Endothelial cell of umbilical vein (primary cell): ENCODE measurements around the gene KCNMA1.

Experiments
- CTCF ChIP-seq, 2 donors: IDR thresholded peaks; 1 replicate in 1 of 2; 2 replicates in 1 of 2; pipeline ENCODE4 v1.5.1; 2011; ENCODE audit warnings: low read length in 2 of 2, mild to moderate bottlenecking in 2 of 2, moderate library complexity in 2 of 2, control low read depth in 1 of 2, inconsistent platforms in 1 of 2, low read depth in 1 of 2; ENCODE audit not compliant: insufficient read depth in 1 of 2; ENCODE audit errors: extremely low read depth in 1 of 2
- EZH2 ChIP-seq: IDR thresholded peaks from 2 replicates; pipeline ENCODE4 v1.6.1; 2012; ENCODE audit warnings: borderline replicate concordance, low read depth, mild to moderate bottlenecking, moderate library complexity, low read length, inconsistent platforms; ENCODE audit not compliant: severe bottlenecking
- FOS ChIP-seq: IDR thresholded peaks from 2 replicates; pipeline ENCODE4 v1.6.1; 2011; ENCODE audit warnings: mild to moderate bottlenecking, low read length, moderate library complexity, borderline replicate concordance; ENCODE audit not compliant: insufficient read depth
- GATA2 ChIP-seq: IDR thresholded peaks from 2 replicates; pipeline ENCODE4 v1.7.0; 2011; ENCODE audit warnings: low read depth, mild to moderate bottlenecking, moderate library complexity, mixed read lengths, low read length; ENCODE audit not compliant: insufficient read length, insufficient read depth
- MYC ChIP-seq: IDR thresholded peaks from one replicate; pipeline ENCODE4 v1.6.1; 2011; ENCODE audit warnings: mild to moderate bottlenecking, low read depth, low read length
- POLR2A ChIP-seq: IDR thresholded peaks from 2 replicates; pipeline ENCODE4 v1.6.1; 2012; ENCODE audit warnings: low read depth, mild to moderate bottlenecking, control low read depth, low read length
- POLR2AphosphoS5 ChIP-seq: IDR thresholded peaks from 2 replicates; pipeline ENCODE4 v1.6.1; 2012; ENCODE audit warnings: low read depth, mild to moderate bottlenecking, control low read depth, low read length, moderate library complexity; ENCODE audit not compliant: insufficient read depth
- TF ChIP-seq, protein P1 (sequence below): IDR thresholded peaks from 2 replicates; pipeline ENCODE4 v1.6.1; 2011; ENCODE audit not compliant: insufficient read depth, insufficient read length

DNA sequence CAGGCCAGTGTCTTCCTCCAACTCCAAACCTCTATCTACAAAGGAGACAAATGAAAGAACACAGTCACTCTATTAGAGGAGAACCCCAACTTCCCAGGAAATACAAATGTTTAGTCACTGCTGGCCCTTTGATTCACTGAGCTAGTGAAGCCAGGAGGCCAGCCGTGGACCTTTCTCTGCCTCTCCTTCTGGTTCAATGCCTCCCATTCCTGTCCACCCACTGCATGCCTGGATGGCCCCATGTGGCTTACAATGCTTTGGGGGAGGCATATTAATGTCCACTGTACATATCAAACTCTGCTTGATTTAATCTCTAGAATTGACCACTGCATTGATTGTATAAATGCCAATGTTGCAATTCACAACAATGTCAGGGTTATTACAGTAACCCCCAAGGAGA, 687.3 kb downstream of the KCNMA1 start:
- TF ChIP-seq CTCF (IDR thresholded peaks at IDR 0.05; ENCODE audit: extremely low read depth in 1 of 2, insufficient read depth in 1 of 2, low read depth in 1 of 2, low read length in 2 of 2), result no peak
- TF ChIP-seq, protein P1, sequence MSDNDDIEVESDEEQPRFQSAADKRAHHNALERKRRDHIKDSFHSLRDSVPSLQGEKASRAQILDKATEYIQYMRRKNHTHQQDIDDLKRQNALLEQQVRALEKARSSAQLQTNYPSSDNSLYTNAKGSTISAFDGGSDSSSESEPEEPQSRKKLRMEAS, result no peak
- TF ChIP-seq POLR2A, result no peak
- no peak for TF ChIP-seq GATA2
- no peak for TF ChIP-seq EZH2
- TF ChIP-seq POLR2AphosphoS5, result no peak
- no peak for TF ChIP-seq FOS
- TF ChIP-seq MYC, result no peak
